Measurements from ENCODE around the gene PTPRG.

The PTPRG gene

GRCh38 chr3:61912158-61912557, 350.8 kb downstream of the PTPRG start:
- DNase-seq: no peak

- no peak for DNase-seq
Measured at GRCh38 chr3:61913701-61914100, 352.3 kb downstream of the PTPRG start.

DNA sequence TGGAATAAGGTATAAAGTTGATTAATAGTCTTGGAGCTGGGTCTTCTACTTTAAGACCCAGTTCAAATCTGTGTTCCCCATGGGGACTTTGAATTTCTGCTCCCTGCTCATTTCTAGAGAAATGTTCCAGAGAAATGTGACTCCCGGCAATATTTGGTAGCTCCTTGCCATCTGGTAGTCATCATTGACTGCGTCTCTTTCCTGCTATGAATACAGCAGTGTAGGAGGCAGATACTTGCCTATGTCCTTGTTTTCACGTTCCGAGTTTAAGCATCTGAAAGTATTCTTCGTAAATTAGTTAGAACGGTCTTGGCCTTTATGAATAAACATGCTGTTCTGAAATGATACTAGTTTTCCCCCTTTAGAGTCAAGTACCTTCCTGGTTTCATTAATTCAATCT, 352.9 kb downstream of the PTPRG start:
- DNase-seq: no peak

DNA sequence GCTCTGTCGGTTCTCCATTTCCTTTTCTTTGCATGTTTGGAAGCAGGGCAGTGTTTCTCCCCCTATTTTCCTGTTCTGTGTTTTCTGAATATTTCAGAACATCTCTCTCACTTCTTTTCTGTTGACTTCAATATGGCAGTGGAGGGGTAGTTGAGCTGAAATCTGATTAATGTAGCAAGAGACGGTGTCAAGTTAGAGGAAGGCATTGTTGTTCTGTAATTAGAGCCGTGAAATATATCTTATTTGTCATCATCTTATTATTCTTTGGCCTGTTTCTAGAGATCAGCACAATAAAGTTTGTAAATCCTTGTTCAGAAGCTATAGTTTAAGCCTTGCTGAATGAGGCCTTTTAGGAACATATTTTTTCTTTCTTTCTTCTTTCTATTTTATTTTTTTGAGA, 353.9 kb downstream of the PTPRG start:
- DNase-seq: no peak

DNA sequence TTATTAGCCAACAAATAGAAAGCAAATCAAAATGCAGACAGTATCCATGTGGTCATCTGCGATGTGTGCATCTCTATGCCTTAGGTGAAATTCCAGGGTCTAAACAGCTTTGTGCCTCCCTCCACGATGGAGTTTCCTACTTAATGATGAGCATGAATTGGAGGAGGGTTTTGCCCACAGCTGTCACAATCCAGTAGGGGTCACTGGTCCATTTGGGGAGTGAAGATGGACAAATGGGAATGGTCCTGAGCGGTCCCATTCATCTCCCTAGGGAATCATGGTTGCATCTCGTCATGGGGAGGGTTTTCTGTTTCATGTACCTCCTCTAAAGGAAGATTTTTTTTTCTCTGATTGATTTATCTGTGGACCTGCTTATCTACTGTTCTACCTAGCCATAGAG, 358.0 kb downstream of the PTPRG start:
- no peak for DNase-seq

DNA sequence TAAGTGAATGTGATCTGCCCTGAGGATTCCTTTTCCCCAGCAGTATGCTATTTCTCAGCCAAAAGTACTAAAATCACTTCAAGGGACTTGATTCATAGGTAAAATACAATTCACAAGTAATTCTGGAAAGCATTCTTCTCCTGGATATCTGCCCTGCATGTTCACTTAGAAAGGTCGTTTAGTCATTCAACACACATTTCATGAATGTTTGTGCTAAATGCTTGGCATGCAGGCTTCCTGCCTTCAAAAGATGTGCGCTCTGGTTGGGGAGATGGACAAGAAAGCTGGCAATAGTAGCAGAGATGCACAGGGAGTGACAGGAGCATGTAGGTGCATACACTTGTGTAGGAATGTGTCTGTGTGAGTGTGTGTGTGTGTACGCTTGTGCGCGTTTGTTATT, 360.7 kb downstream of the PTPRG start:
- DNase-seq: no peak

GRCh38 chr3:61924090-61924735, 362.8 kb downstream of the PTPRG start:
- DNase-seq: no peak

DNA sequence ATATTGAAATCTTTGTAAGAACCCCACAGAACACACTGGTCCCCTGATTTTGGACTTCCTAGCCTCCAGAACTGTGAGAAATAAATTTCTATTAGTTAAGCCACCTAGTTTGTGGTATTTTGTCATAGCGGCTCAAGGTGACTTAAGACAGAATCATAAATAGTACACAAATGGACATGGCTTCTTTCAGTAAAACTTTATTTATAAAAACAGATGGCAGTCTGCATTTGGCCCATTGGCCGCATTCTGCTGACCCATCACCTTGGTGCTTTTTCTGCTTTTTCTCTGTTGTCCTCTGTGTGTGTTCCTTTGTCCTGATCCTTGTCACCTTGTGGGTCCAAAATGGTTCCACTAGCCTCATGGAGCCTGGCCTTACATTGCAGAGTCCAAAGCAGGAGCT, 363.6 kb downstream of the PTPRG start:
- no peak for DNase-seq

DNA sequence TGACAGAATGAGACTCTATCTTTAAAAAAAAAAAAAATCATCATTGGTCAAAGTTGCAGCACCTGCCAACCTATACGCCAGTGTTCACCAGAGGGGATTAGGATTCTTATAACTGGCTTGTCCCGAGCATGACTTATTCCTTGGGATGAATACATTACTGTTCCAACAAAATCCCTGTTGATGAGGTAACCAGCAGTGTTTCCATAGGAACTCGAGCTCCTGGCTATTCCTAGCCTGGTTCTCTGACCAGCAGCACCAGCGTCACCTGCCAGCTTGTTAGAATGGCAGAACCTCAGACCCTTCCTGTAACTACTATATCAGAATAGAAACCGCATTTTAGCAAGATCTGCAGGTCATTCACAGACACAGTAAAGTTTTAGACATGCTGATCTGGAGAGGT, 364.4 kb downstream of the PTPRG start:
- DNase-seq: no peak

- DNase-seq: no peak
Measured at GRCh38 chr3:61926923-61927322, 365.6 kb downstream of the PTPRG start.

- no peak for DNase-seq
Measured at GRCh38 chr3:61927332-61927731, 366.0 kb downstream of the PTPRG start.

- no peak for DNase-seq
Measured at GRCh38 chr3:61928039-61928438, 366.7 kb downstream of the PTPRG start.

- DNase-seq: no peak
Measured at GRCh38 chr3:61928776-61929314, 367.5 kb downstream of the PTPRG start.

GRCh38 chr3:61929617-61930016, 368.2 kb downstream of the PTPRG start:
- no peak for DNase-seq

GRCh38 chr3:61932499-61932898, 371.1 kb downstream of the PTPRG start:
- no peak for DNase-seq

- no peak for DNase-seq
Measured at GRCh38 chr3:61933798-61934504, 372.6 kb downstream of the PTPRG start.

- no peak for DNase-seq
Measured at GRCh38 chr3:61934505-61934871, 373.1 kb downstream of the PTPRG start.

DNA sequence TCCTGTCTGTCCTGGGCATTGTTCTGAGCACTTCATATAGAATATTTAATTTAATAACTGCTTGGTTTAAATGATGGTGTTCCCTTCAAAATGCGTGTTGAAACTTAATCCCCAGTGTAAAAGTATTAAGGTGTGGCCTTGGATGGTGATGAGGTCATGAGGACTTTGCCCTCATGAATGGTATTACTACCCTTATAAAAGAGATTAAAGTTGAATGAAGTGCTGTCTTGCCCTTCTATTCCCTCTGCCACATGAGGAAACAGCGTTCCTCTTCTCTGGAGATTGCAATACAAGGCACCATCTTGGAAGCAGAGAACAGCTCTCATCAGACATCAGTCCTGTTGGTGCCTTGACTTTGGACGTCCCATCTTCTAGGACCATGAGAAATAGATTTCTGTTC, 374.4 kb downstream of the PTPRG start:
- no peak for DNase-seq

DNA sequence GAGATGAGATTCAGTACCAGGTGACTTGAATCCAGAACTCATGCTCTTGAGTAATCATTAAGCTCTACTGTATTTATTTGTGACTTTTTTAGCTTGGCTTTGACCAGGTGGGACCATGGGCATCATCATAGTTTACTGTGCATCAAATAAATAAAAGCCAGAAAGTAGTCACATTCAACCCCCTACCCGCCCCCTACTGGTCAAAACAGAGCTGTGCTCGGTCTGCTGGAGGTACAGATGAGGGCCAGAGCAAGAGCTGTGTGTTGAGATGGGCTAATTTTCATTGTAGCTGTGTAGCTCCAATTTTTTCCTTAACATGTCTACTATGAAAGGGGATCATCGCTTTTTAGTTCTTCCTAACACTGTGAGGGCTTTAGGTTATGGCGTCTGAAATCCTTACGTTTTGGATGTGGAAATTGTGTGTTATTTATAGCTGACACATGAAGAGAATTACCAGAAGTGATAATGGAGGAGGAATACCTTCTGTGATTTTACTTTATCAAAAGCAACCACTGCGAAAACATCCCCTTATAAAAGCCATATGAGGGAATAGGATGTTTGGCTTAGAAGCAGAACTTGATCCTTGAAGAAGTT, 375.1 kb downstream of the PTPRG start:
- DNase-seq: no peak

DNA sequence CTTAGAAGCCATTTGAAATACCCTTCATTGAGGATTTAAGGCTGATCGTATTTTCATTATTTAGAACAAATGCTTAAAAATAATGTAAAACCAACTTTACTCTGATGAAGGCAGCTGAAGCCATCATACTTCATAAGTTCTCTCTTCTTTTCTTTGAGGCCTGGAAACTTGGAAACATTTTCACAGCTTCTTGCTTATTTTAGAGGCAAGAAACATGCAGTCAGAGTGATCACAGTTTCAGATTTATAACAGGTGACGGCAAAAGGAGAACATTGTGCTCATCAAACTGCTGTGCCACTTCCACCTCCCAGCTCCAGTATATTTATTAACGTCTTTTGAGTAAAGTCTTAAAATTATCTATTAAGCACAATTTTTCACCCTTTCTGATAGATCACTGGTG, 376.1 kb downstream of the PTPRG start:
- no peak for DNase-seq

DNA sequence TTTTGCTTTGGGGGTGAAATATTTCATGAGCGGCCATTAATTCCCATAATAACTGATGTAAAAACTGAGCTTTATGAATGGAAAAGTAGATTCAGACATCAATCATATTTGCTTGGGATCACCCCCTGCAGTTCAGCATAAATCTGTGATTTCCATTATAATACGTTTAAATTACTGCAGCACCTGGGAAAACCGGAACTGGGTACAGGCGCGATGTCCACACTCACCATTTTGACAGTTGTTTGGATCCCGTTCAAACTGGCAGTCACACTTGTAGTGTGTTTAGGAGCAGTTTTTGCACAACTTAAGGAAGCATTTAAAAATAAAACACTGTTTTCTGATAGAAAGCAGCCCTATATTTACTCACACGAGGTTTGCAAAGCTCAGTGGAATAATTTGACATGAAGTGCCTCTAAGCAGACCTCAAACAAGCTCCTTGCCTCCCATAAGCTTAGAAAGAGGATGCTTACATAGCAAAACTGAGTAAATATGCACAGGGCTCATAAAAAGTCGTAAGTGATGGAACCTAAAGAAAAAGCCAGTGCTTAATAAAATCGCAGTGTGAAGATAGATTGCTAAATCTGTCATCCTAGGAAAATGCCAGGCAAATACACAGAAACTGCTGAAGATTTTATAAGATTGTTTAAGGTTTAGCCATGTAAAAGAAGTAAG, 377.6 kb downstream of the PTPRG start:
- DNase-seq: no peak

GRCh38 chr3:61940236-61940635, 378.9 kb downstream of the PTPRG start:
- DNase-seq: no peak

- no peak for DNase-seq
Measured at GRCh38 chr3:61943975-61944374, 382.6 kb downstream of the PTPRG start.

- no peak for DNase-seq
Measured at GRCh38 chr3:61944726-61945125, 383.4 kb downstream of the PTPRG start.

Data from NCI-H1436 (cell line).